ENCODE results near the gene FKBP3.

The FKBP3 gene

DNA sequence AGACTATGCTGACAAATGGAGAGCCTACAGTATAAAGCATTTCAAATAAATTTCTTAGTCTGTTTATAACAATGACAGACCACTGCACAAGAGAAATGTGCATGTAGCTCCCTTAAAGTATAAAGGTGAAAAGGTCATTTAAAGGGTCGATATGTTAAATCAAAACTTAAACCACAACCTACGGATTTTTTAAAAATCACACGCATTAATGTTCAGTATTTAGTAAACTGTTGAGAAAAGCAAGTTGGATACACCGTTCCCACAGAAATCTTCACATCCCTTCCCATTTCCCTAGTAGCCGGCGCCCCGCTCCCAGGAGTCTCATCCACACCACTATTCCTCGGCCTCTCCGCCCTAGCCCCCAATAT lies 614 bp downstream of the FKBP3 start:
- Mint-ChIP-seq H3K27ac (peak overlapping the region; percentile 99 to 100), H3K27me3 (no peaks in the 10 kb centered on the region), H3K4me1 (peaks cover 21% of the 10 kb centered on the region), H3K4me3 (peak overlapping the region; percentile 96 to 100), H3K9me3 (no peaks in the 10 kb centered on the region)
- DNase-seq (no peak), ATAC-seq (no peak)

DNA sequence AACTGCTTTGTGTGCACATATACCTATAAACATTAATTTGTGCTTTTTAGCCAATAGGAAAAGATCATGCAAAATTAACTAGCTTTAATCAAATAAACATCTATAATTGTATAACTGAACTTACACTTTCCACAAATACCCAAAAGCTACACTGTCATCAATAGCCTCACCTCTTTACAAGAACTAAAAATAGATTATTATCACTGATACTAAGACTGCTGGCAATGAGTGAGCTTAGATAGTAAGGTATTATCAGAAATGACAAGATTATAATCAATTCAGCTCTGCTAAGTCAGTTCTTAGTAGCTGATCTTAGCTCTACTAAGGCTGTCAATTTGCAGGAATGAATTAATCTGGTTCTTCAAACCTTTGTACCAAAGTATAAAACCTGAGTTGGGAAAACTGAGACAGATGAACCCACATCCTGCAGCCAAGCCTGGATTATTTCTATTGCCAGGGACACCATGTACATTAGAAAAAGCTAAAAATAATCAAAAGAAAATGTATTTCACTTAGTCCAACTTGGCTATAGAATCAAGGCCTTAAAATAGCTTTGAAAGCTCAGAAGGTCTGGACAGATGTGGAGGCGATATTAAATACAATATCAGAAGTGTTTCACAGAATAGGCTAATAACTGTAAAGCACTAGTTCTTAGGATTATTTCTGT lies 5.2 kb downstream of the FKBP3 start:
- Mint-ChIP-seq H3K4me1 (peaks cover 14% of the 10 kb centered on the region), H3K4me3 (no peak overlapping the region), H3K27ac (no peak overlapping the region), H3K9me3 (no peaks in the 10 kb centered on the region), H3K27me3 (no peaks in the 10 kb centered on the region)
- ATAC-seq = no peak
- DNase-seq = no peak

DNA sequence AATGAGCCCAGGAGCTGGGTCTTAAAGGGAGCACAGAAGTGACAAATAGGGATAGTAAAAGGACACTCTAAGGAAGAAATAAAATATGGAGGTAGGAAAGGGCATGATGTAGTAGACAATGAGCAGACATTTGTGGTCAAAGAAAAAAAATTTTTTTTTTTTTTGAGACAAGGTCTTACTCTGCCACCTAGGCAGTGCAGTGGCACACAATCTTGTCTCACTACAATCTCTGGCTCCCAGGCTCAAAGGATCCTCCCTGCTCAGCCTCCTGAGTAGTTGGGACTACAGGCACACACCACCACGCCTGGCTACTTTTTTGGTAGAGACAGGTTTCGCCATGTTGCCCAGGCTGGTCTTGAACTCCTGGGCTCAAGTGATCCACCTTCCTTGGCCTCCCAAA lies 8.5 kb downstream of the FKBP3 start:
- Mint-ChIP-seq H3K27me3 (no peaks in the 10 kb centered on the region), H3K27ac (no peak overlapping the region), H3K4me3 (no peak overlapping the region), H3K4me1 (peaks cover 6% of the 10 kb centered on the region), H3K9me3 (no peaks in the 10 kb centered on the region)
- no peak for DNase-seq
- no peak for ATAC-seq

DNA sequence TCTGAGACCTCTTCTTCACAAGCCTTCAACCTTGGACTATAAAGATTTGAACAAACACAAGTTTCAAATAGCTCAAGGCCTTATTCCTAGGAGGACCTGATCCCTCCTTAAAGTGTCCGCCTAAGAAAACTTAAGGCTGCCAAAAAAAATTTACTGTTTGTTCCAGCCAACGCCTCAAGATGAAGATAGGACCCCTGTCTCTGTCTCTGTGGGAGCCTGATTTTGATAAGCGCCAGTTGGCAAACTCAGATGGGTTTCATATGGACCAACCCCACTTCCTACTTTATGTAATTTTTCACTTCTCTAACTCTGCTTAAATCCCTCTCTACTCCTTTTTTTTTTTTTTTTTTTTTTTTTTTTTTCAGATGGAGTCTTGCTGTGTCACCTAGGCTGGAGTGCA lies 11.0 kb downstream of the FKBP3 start:
- Mint-ChIP-seq H3K4me1 (peaks cover 6% of the 10 kb centered on the region), H3K27me3 (no peaks in the 10 kb centered on the region), H3K9me3 (no peaks in the 10 kb centered on the region), H3K4me3 (no peak overlapping the region), H3K27ac (peak overlapping the region in 1 of 2 donors; percentile 71)
- DNase-seq (no peak), ATAC-seq (no peak)

DNA sequence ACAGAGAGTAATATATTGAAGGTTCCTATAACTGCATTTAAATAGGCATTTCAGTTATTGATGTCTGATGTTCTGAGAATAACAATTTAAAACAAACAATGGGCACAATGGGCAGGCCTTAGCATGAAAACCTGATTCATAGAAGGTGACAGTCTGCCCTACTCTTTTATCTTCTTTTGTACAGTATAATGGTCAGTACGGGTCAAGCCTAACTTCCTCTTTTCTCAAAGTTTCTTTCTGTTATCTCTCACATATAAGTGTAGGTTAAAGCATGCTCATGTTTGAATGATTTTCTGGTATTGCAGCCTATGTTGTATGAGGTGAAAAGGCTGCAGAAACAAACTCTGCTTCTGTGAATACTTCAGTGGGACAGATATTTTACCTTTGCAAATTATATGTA lies 14.2 kb downstream of the FKBP3 start:
- ATAC-seq (no peak), DNase-seq (no peak)
- H3K27ac Mint-ChIP-seq = peak overlapping the region in 1 of 2 donors; percentile 83
- no peaks in the 10 kb centered on the region for H3K9me3 Mint-ChIP-seq
- H3K4me1 Mint-ChIP-seq = no peaks in the 10 kb centered on the region
- H3K4me3 Mint-ChIP-seq = no peak overlapping the region
- H3K27me3 Mint-ChIP-seq = no peaks in the 10 kb centered on the region

DNA sequence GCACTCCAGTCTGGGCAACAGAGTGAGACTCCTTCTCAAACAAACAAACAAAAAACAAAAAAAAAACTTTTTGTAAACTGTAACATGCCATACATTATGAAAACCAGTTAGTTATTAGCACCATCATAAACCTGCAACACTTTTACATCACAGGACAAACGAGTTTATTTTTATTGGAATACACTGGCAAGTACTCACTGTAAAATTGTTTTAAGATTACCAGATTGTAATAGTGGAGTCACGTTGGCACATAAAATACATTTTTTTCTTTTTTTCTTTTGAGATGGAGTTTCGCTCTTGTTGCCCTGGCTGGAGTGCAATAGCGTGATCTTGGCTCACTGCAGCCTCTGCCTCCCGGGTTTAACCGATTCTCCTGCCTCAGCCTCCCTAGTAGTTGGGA lies 15.7 kb downstream of the FKBP3 start:
- Mint-ChIP-seq H3K4me3 (no peak overlapping the region), H3K9me3 (no peaks in the 10 kb centered on the region), H3K4me1 (peaks cover 5% of the 10 kb centered on the region), H3K27ac (no peak overlapping the region), H3K27me3 (no peaks in the 10 kb centered on the region)
- ATAC-seq (no peak), DNase-seq (no peak)

DNA sequence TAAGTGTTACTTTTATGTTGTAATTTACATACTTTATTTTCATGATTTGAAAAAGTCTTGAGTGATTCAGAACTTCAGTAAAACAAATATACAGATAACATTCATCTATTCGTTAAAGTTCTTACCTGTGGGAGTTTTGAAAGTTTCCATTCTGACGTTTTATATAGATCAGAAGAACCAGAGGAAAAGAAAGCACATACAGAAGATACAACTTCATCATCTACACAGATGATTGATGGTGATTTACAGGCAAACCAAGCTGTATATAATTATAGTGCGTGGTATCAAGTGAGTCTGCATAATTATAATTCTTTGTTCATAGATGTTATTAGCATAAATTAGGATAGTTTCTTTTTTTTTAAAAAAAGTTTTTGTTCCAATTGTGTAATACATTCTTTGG lies 20.0 kb downstream of the FKBP3 start:
- H3K4me1 Mint-ChIP-seq = peaks cover 10% of the 10 kb centered on the region
- no peak for DNase-seq
- H3K27ac Mint-ChIP-seq = peak overlapping the region in 1 of 2 donors; percentile 33
- no peak overlapping the region for H3K4me3 Mint-ChIP-seq
- H3K27me3 Mint-ChIP-seq = no peaks in the 10 kb centered on the region
- ATAC-seq = peak; percentile 62
- no peaks in the 10 kb centered on the region for H3K9me3 Mint-ChIP-seq

DNA sequence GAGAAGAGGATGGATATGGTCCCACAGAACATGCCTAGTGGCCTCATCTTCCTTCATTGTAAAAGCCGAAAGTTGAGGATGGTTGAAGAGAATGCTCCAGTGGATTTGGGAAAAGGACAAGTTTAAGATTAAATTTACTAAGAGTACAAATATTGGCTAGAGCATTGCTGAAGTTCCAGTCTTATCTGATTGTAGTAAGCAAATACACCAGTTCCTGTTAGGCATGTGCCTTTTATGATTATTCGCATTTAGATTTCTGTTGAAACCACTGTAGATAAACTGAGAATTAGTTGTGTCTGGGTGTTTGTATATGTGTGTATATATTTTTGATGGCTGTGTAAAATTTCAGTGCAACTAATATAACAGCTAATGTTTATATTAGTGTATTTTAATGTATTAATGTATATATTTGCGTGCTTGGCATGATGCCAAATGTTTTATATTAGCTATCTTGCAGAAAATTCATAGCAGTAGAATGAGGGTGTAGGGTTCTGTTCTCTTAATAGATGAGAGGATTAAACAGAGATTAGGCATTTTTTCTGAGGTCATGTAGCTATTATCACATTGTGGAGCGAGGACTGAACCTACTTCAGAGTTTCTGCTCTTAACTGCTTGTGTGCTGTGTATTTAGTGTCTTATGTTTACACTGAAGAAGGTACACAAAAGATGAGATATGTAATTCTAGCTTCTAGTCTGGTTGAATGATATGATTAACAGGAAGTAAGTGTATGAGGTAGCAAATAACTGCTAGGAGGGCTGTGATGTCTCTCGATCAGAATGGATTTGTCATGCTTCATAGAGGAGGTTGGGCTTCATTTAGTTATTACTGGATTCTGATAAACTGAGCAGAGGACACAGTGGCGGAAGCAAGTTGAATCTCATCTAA lies 21.1 kb downstream of the FKBP3 start:
- H3K27ac Mint-ChIP-seq = peak overlapping the region; percentile 55 to 87
- DNase-seq = no peak
- ATAC-seq = peak; percentile 68
- no peaks in the 10 kb centered on the region for H3K27me3 Mint-ChIP-seq
- H3K9me3 Mint-ChIP-seq = no peaks in the 10 kb centered on the region
- H3K4me3 Mint-ChIP-seq = peak overlapping the region in 1 of 2 donors; percentile 27
- H3K4me1 Mint-ChIP-seq = peaks cover 16% of the 10 kb centered on the region

DNA sequence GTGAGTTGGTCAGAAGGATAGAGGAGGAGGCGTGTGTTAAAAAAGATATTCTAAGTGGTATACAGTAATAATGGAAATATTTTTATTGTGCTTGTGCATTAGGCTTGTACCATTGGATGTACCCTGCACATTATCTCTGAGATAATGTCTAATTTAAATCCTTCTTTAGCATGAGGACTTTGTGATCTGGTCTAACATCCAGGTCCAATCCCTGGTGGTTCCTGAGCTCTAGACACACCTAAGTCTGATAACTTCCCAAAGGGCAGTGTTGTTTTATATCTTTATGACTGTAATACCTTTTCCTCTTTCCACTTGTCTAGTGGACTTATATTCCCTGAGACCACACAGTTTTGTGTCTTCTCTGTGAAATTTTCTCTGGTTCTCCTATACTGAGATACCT lies 29.7 kb downstream of the FKBP3 start:
- H3K4me3 Mint-ChIP-seq = no peak overlapping the region
- no peak overlapping the region for H3K27ac Mint-ChIP-seq
- DNase-seq (no peak), ATAC-seq (no peak)
- no peaks in the 10 kb centered on the region for H3K27me3 Mint-ChIP-seq
- H3K4me1 Mint-ChIP-seq = peaks cover 6% of the 10 kb centered on the region
- no peaks in the 10 kb centered on the region for H3K9me3 Mint-ChIP-seq

DNA sequence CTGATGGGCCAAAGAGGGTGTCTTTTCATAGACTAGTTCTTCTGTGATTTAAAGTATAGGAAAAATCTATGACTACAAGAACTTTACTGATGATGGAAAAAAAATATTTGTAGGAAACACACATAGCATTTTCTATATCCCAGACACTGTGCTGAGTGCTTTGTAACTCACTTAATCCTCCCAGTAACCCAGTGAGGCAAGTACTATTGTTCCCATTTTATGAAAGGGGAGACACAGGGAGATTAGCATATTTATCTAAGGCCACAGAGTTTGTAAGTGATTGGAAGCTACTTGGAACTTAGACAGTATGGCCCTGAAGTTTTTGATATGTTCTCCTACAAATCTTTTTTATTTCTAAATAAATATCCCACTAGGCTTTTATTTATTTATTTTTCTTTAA lies 30.5 kb downstream of the FKBP3 start:
- DNase-seq = no peak
- Mint-ChIP-seq H3K4me3 (no peak overlapping the region), H3K27ac (no peak overlapping the region), H3K9me3 (no peaks in the 10 kb centered on the region), H3K4me1 (peaks cover 2% of the 10 kb centered on the region), H3K27me3 (no peaks in the 10 kb centered on the region)
- no peak for ATAC-seq

DNA sequence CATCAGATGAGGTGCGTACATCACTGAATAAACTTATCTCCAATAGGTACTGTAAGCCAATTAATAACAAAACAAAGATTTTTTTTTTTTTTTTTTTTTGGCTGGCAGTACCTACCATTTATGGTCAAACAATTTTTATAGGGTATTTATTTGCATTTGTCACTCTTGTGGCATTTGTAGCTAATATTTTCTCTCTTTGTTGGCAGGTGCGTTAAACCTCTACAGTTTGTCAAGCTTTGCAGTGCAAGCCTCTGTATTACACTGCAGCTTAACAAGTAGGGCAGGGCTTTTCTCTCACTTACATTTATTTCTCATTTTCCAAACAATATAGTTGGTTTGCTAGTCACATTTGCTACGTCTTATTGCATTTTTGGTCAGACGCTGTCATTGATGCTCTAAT lies 38.1 kb downstream of the FKBP3 start:
- no peak for ATAC-seq
- Mint-ChIP-seq H3K27ac (no peak overlapping the region), H3K9me3 (no peaks in the 10 kb centered on the region), H3K4me1 (peaks cover 6% of the 10 kb centered on the region), H3K4me3 (no peak overlapping the region), H3K27me3 (no peaks in the 10 kb centered on the region)
- no peak for DNase-seq

DNA sequence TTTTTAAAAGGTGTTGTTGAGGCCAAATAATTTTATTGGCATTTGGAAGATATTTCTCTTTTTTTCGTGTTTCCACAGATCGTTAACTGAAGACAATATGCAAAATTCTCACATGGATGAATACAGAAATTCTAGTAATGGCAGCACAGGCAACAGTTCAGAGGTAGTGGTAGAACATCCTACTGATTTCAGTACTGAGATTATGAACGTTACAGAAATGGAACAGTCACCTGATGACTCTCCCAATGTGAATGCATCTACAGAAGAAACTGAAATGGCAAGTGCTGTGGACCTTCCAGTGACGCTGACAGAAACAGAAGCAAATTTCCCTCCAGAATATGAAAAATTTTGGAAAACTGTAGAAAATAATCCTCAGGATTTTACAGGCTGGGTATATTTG lies 39.1 kb downstream of the FKBP3 start:
- H3K4me3 Mint-ChIP-seq = no peak overlapping the region
- DNase-seq (no peak), ATAC-seq (peak; percentile 74)
- H3K9me3 Mint-ChIP-seq = no peaks in the 10 kb centered on the region
- peaks cover 16% of the 10 kb centered on the region for H3K4me1 Mint-ChIP-seq
- H3K27me3 Mint-ChIP-seq = no peaks in the 10 kb centered on the region
- H3K27ac Mint-ChIP-seq = no peak overlapping the region

DNA sequence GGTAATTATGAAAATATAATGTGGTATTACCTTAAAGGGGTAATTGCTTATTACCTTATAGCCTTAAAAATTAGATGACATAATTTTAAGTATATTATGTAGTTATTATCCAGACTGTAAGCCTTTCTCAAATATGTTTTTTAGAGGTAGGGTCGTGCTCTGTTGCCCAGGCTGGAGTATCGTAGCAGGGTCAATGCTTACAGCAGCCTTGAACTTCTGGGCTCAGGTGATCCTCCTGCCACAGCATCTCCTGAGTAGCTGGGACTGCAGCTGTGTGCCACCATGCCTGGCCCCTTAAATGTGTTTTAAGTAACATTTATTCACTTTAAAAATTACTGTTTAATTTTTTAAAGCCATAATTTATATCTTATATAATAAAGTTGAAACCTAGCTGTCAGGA lies 40.0 kb downstream of the FKBP3 start:
- Mint-ChIP-seq H3K4me3 (no peak overlapping the region), H3K4me1 (peaks cover 24% of the 10 kb centered on the region), H3K9me3 (no peaks in the 10 kb centered on the region), H3K27ac (no peak overlapping the region), H3K27me3 (no peaks in the 10 kb centered on the region)
- ATAC-seq = no peak
- DNase-seq = no peak

DNA sequence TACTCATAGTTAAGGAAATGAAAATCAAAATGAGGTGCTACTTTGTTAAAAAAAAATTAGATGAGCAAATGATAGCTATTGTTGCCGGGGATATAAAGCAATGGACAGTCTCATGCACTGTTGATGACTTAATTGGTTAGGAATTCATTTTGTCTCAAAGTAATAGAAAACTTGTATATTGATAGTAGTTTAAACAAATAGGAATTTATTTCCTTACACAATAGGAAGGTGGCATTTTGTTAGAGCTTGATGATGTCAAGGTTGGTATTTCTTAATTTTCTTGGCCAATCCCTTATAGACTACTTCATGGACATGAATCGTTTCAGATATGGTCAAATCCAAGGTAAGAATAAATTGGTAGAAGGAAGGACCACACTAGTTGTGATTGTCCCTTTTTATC lies 42.6 kb downstream of the FKBP3 start:
- no peak for ATAC-seq
- H3K4me1 Mint-ChIP-seq = peaks cover 49% of the 10 kb centered on the region
- H3K27me3 Mint-ChIP-seq = no peaks in the 10 kb centered on the region
- no peak overlapping the region for H3K4me3 Mint-ChIP-seq
- DNase-seq = no peak
- H3K9me3 Mint-ChIP-seq = no peaks in the 10 kb centered on the region
- H3K27ac Mint-ChIP-seq = peak overlapping the region in 1 of 2 donors; percentile 77

DNA sequence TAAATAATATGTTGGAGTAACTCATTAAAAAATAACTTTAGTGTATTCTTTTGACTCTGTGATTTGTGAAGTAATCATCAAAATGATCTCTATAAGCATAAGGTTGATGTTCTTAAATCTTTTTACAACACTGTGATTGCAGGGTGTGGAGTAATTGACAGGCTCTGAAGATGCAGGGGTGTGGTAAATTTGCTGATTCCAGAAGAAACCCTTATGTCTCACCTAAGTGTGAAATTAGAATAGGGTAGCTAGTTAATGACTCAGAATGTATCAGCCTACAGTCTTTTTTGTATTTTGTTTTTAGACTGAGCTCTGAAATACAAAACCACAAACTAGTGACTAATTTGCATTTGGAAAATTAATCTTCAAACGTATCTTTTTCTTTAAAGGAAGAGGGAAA lies 44.5 kb downstream of the FKBP3 start:
- ATAC-seq = peak; percentile 100
- DNase-seq = no peak
- Mint-ChIP-seq H3K4me1 (peaks cover 67% of the 10 kb centered on the region), H3K4me3 (peak overlapping the region in 1 of 2 donors; percentile 28), H3K9me3 (no peaks in the 10 kb centered on the region), H3K27ac (peak overlapping the region; percentile 34 to 85), H3K27me3 (no peaks in the 10 kb centered on the region)

DNA sequence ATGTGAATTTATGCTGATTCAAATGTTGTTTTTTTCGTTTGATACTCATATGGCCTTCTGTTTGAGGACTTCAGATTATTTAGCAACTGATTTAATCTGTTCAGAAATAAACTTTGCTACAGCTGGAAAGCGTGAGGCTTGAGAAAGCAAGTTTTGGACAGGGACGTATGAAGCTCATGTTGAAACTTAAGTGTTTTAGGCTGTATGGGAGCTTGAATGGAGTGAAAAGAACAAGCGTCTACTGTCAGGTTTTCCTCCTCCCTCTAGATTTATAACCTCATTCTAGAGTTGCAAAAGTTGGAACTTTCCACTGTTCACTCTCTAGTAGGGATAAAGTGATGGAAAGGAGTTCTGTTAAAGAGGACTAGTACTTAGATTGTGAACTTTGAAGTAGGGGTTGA lies 49.3 kb downstream of the FKBP3 start:
- Mint-ChIP-seq H3K27me3 (no peaks in the 10 kb centered on the region), H3K27ac (peak overlapping the region in 1 of 2 donors; percentile 97), H3K4me1 (peaks cover 64% of the 10 kb centered on the region), H3K4me3 (peak overlapping the region; percentile 93 to 99), H3K9me3 (no peaks in the 10 kb centered on the region)
- no peak for DNase-seq
- ATAC-seq = no peak

All from stimulated activated naive CD8-positive, alpha-beta T cell treated with anti-CD3 and anti-CD28 coated beads, Interleukin-15, amount 100 ng/mL, for 72 hours (primary cell).